Measurements from ENCODE around the gene ALDH1B1.

ALDH1B1 gene

GRCh38 chr9:38441347-38442085 lies 49.0 kb downstream of the ALDH1B1 start:
- Histone ChIP-seq H3K4me3 (ENCODE audit: low read depth, low read length) (no peak overlapping the region), H3K27me3 (no peaks in the 10 kb centered on the region), H3K9me3 (no peaks in the 10 kb centered on the region; the same call in 1 of the 2 replicates), H3K36me3 (no peaks in the 10 kb centered on the region; the same call in 1 of the 2 replicates), H3K4me1 (no peaks in the 10 kb centered on the region)
- DNase-seq: no peak
- TF ChIP-seq CTCF (IDR thresholded peaks at IDR 0.05; ENCODE audit: low read depth, low read length): no peak

- no peak for TF ChIP-seq CTCF (IDR thresholded peaks at IDR 0.05; ENCODE audit: low read depth, low read length)
- H3K4me1 ChIP-seq: no peaks in the 10 kb centered on the region
- no peaks in the 10 kb centered on the region; the same call in 1 of the 2 replicates for H3K36me3 ChIP-seq
- no peaks in the 10 kb centered on the region for H3K9me3 ChIP-seq
- no peaks in the 10 kb centered on the region for H3K27me3 ChIP-seq
- no peak overlapping the region for H3K4me3 ChIP-seq (ENCODE audit: low read depth, low read length)
- no peak for DNase-seq
Observed at GRCh38 chr9:38442473-38443096, 50.1 kb downstream of the ALDH1B1 start.

GRCh38 chr9:38443181-38443580 lies 50.7 kb downstream of the ALDH1B1 start:
- Histone ChIP-seq H3K4me3 (ENCODE audit: low read depth, low read length) (no peak overlapping the region), H3K36me3 (no peaks in the 10 kb centered on the region; the same call in 1 of the 2 replicates), H3K9me3 (no peaks in the 10 kb centered on the region), H3K27me3 (no peaks in the 10 kb centered on the region), H3K4me1 (no peaks in the 10 kb centered on the region)
- no peak for TF ChIP-seq CTCF (IDR thresholded peaks at IDR 0.05; ENCODE audit: low read depth, low read length)
- no peak for DNase-seq

- Histone ChIP-seq H3K27me3 (no peaks in the 10 kb centered on the region), H3K4me1 (no peaks in the 10 kb centered on the region), H3K36me3 (no peaks in the 10 kb centered on the region), H3K4me3 (ENCODE audit: low read depth, low read length) (no peak overlapping the region), H3K9me3 (no peaks in the 10 kb centered on the region)
- TF ChIP-seq CTCF (IDR thresholded peaks at IDR 0.05; ENCODE audit: low read depth, low read length): no peak
- DNase-seq: no peak
Observed at GRCh38 chr9:38443597-38443996, 51.1 kb downstream of the ALDH1B1 start.

- no peak for DNase-seq
- TF ChIP-seq CTCF (IDR thresholded peaks at IDR 0.05; ENCODE audit: low read depth, low read length): no peak
Observed at GRCh38 chr9:38445154-38446043, 52.9 kb downstream of the ALDH1B1 start.

More at GRCh38 chr9:38445154-38446043, 52.9 kb downstream of the ALDH1B1 start:
- Histone ChIP-seq H3K36me3 (no peaks in the 10 kb centered on the region), H3K27me3 (no peaks in the 10 kb centered on the region), H3K4me1 (no peaks in the 10 kb centered on the region), H3K4me3 (ENCODE audit: low read depth, low read length) (no peak overlapping the region), H3K9me3 (no peaks in the 10 kb centered on the region)

Measured in BE2C (cell line).